GM18520 (cell line): ENCODE measurements around the gene LAMC3.

ENCODE experiments used
- ATAC-seq: cut with Tn5 transposase; IDR thresholded peaks from one replicate; pipeline ENCODE4 v1.9.1; 2021; ENCODE audit not compliant: unreplicated experiment

The LAMC3 gene

GRCh38 chr9:131068076-131068816 is 59.3 kb downstream of the LAMC3 start:
- ATAC-seq, result no peak

GRCh38 chr9:131069699-131070098 is 60.7 kb downstream of the LAMC3 start:
- ATAC-seq, result no peak

GRCh38 chr9:131072107-131072870 is 63.3 kb downstream of the LAMC3 start:
- ATAC-seq, result no peak

GRCh38 chr9:131072871-131073237 is 63.9 kb downstream of the LAMC3 start:
- ATAC-seq, result no peak

- no peak for ATAC-seq
These were observed 67.6 kb downstream of the LAMC3 start for GRCh38 chr9:131076347-131077195.

GRCh38 chr9:131078427-131079366 is 69.7 kb downstream of the LAMC3 start:
- ATAC-seq, result no peak

GRCh38 chr9:131080589-131080988 is 71.6 kb downstream of the LAMC3 start:
- ATAC-seq, result no peak

- no peak for ATAC-seq
These were observed 72.9 kb downstream of the LAMC3 start for GRCh38 chr9:131081868-131082267.

- no peak for ATAC-seq
These were observed 74.0 kb downstream of the LAMC3 start for GRCh38 chr9:131082774-131083512.

GRCh38 chr9:131084661-131085369 is 75.8 kb downstream of the LAMC3 start:
- ATAC-seq, result no peak

GRCh38 chr9:131085370-131086122 is 76.6 kb downstream of the LAMC3 start:
- ATAC-seq, result no peak

- ATAC-seq, result no peak
These were observed 78.5 kb downstream of the LAMC3 start for GRCh38 chr9:131087354-131087893.

GRCh38 chr9:131090025-131090787 is 81.2 kb downstream of the LAMC3 start:
- ATAC-seq, result no peak

GRCh38 chr9:131091352-131091992 is 82.5 kb downstream of the LAMC3 start:
- no peak for ATAC-seq

GRCh38 chr9:131092030-131092429 is 83.1 kb downstream of the LAMC3 start:
- no peak for ATAC-seq

GRCh38 chr9:131092548-131093440 is 83.8 kb downstream of the LAMC3 start:
- ATAC-seq, result no peak
